Panc1 (cell line): ENCODE results near the gene KCNB1. TPM values are rescaled to one million over a fixed set of nuclear protein-coding genes. Genes with fewer than 3 reads are reported as not detected.

Experiments used
- ATAC-seq: fragments of 200-7000 bp; cut with Tn5 transposase; 2 replicates; pipeline ENCODE4 v1.9.1; 2020; ENCODE audit warnings: mild to moderate bottlenecking, moderate library complexity
- BruUV-seq: library from RNA; stranded (reverse); fragments of 400-500 nt; replicated peaks from 2 replicates; lab custom pipeline; 2021; lab: Mats Ljungman, UMichigan
- CTCF ChIA-PET: fragments of 300-600 bp; sonication (Branson Sonifier 250); formaldehyde crosslinking; loops from one replicate; lab custom pipeline; 2022; ENCODE audit warnings: antibody characterized with exemption; lab: Charles Lee
- POLR2A ChIA-PET: fragments of 300-600 bp; sonication (Branson Sonifier 250); formaldehyde crosslinking; loops from one replicate; lab custom pipeline; 2022; ENCODE audit warnings: antibody characterized with exemption; lab: Charles Lee
- DNase-seq: peaks from one replicate; pipeline ENCODE4 v3.0.0-alpha.2; 2010; ENCODE audit warnings: low read depth, low spot score
- H3K27ac ChIP-seq: 2 replicates; pipeline ENCODE4 v1.5.1; 2011; ENCODE audit warnings: mild to moderate bottlenecking, low read length, inconsistent platforms
- H3K27me3 ChIP-seq: fragments of 200-500 bp; sonication (Bioruptor generic); 2 replicates; pipeline ENCODE4 v1.6.0; 2014; ENCODE audit warnings: low read length, inconsistent platforms; ENCODE audit not compliant: control insufficient read depth, insufficient read depth
- H3K36me3 ChIP-seq: fragments of 200-500 bp; sonication (Bioruptor generic); 2 replicates; pipeline ENCODE4 v1.5.1; 2014; ENCODE audit warnings: inconsistent platforms, mild to moderate bottlenecking, low read length, moderate library complexity; ENCODE audit not compliant: control insufficient read depth, insufficient read depth
- H3K4me1 ChIP-seq: 2 replicates; pipeline ENCODE4 v1.5.1; 2011; ENCODE audit warnings: inconsistent platforms, mild to moderate bottlenecking, low read length, moderate library complexity; ENCODE audit not compliant: control insufficient read depth, insufficient read depth
- H3K4me3 ChIP-seq, 2 experiments: 2 replicates each; pipeline ENCODE4 v1.5.1; 2011 to 2012; ENCODE audit warnings: low read depth in 2 of 2, low read length in 2 of 2, mild to moderate bottlenecking in 2 of 2, inconsistent platforms in 1 of 2, moderate library complexity in 1 of 2
- H3K9me3 ChIP-seq: fragments of 200-500 bp; sonication (Bioruptor generic); 2 replicates; pipeline ENCODE4 v1.5.1; 2014; ENCODE audit warnings: low read depth, mild to moderate bottlenecking, inconsistent platforms, low read length, moderate library complexity; ENCODE audit not compliant: control insufficient read depth, insufficient read depth
- CTCF ChIP-seq: fragments of 450-650 bp; IDR thresholded peaks from 2 replicates; pipeline ENCODE4 v1.5.1; 2017; ENCODE audit warnings: mild to moderate bottlenecking
- POLR2AphosphoS5 ChIP-seq: IDR thresholded peaks from 2 replicates; pipeline ENCODE4 v1.6.1; 2012; ENCODE audit warnings: mild to moderate bottlenecking, low read depth, low read length, moderate library complexity
- REST ChIP-seq, 2 experiments: IDR thresholded peaks; 2 replicates each; pipeline ENCODE4 v1.6.1; 2011 to 2012; ENCODE audit warnings: low read depth in 2 of 2, control low read depth in 1 of 2, low read length in 1 of 2, mild to moderate bottlenecking in 1 of 2, moderate library complexity in 1 of 2; ENCODE audit not compliant: insufficient read depth in 1 of 2
- SIN3A ChIP-seq: IDR thresholded peaks from 2 replicates; pipeline ENCODE4 v1.6.1; 2012; ENCODE audit warnings: low read depth, mild to moderate bottlenecking, low read length, moderate library complexity, borderline replicate concordance; ENCODE audit not compliant: insufficient read depth
- TCF7L2 ChIP-seq: IDR thresholded peaks from 2 replicates; pipeline ENCODE4 v1.6.1; 2011; ENCODE audit warnings: mild to moderate bottlenecking, low read depth, low read length, inconsistent platforms
- in situ Hi-C: cut with HindIII; loops from 2 replicates; pipeline ENCODE4 v1.10.0; 2016; ENCODE audit warnings: low sequenced_read_pairs, low pct_unique_long_range_greater_than_20kb
- intact Hi-C: fragments of 100-400 bp; cut with micrococcal nuclease; formaldehyde crosslinking; loops from one replicate; pipeline ENCODE4 v1.10.0; 2022; ENCODE audit not compliant: unreplicated experiment
- total RNA-seq: library from RNA; stranded (reverse); gene quantifications from one replicate; pipeline ENCODE4 v1.2.1, GENCODE V29; 2021; ENCODE audit not compliant: unreplicated experiment

KCNB1 gene
- total RNA-seq, 1 experiment from 2014 or later: 11.1 TPM

DNA sequence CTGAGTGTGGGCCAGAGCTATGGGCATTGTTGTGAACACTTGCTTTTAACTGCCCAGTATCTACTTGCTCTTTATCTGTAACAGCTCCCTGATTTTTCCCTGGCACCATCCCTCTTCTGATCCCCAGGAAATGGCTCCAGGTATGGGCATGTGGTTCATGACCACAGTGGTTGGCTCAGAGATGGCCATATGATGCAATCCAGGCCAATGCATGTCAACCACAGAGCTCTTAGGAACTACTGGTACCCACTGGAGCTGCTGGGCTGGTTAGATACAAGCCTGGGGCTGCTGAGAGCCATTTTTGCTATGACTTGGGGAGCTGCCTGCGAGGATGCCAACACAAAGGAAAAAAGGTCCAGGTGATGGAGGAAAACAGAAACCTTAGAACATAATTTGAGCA, 55.6 kb downstream of the KCNB1 start:
- no peak overlapping the region for H3K4me3 ChIP-seq
- intact Hi-C loops (no loop called here), in situ Hi-C loops (no loop called here)
- CTCF ChIA-PET: interaction anchor here (1.2 kb wide), 1 partner anchor 93 kb away, joined by 3 read pairs; no protein-coding TSS in a partner anchor
- POLR2A ChIA-PET: no interaction called here
- no TSS peak for BruUV-seq
- TF ChIP-seq REST (IDR thresholded peaks at IDR 0.05; ENCODE audit: insufficient read depth in 1 of 2, low read depth in 2 of 2, low read length in 1 of 2) (no peak), POLR2AphosphoS5 (no peak), CTCF (no peak), SIN3A (no peak), TCF7L2 (no peak)
- no peak overlapping the region for H3K27ac ChIP-seq
- no peaks in the 10 kb centered on the region for H3K36me3 ChIP-seq
- DNase-seq: no peak
- H3K27me3 ChIP-seq: no peaks in the 10 kb centered on the region
- no peaks in the 10 kb centered on the region for H3K4me1 ChIP-seq
- H3K9me3 ChIP-seq: no peaks in the 10 kb centered on the region
- ATAC-seq: no peak

- Histone ChIP-seq H3K4me3 (no peak overlapping the region), H3K9me3 (no peaks in the 10 kb centered on the region), H3K36me3 (no peaks in the 10 kb centered on the region), H3K27me3 (no peaks in the 10 kb centered on the region), H3K27ac (no peak overlapping the region), H3K4me1 (no peaks in the 10 kb centered on the region)
- ATAC-seq (no peak), DNase-seq (no peak)
- TF ChIP-seq REST (IDR thresholded peaks at IDR 0.05; ENCODE audit: insufficient read depth in 1 of 2, low read depth in 2 of 2, low read length in 1 of 2): no peak
- in situ Hi-C loops: no loop called here
- POLR2A ChIA-PET: no interaction called here
- BruUV-seq: no TSS peak
- CTCF ChIA-PET: interaction anchor here (1.2 kb wide), 1 partner anchor 92 kb away, joined by 3 read pairs; no protein-coding TSS in a partner anchor
- intact Hi-C loops: no loop called here
Measured at GRCh38 chr20:49426395-49426794, 56.1 kb downstream of the KCNB1 start.
